ENCODE results near the gene MVP. TPM values are rescaled to one million over a fixed set of nuclear protein-coding genes. Genes with fewer than 3 reads are reported as not detected.
A peak's percentile ranks its signal among the peaks of the same experiment; 100 is the strongest.

Gene MVP
- total RNA-seq, 2 donors from 2014 or later = 3.0 to 8.0 TPM

- H3K36me3 ChIP-seq (ENCODE audit: control insufficient read depth, insufficient read depth, low read length) = peaks cover 16% of the 10 kb centered on the region
- 1 to 2% methylated on average over 14 to 26 of the region's 27 CpGs for WGBS, 2 experiments (ENCODE audit: insufficient coverage in 1 of 2, insufficient read length in 1 of 2)
- H3K9me3 ChIP-seq (ENCODE audit: control insufficient read depth, low read length) = no peaks in the 10 kb centered on the region
- peak overlapping the region; percentile 69 for H3K27ac Mint-ChIP-seq
- H3K4me3 Mint-ChIP-seq = peak overlapping the region; percentile 80
- peaks cover 2% of the 10 kb centered on the region for H3K4me1 Mint-ChIP-seq
- peak overlapping the region; percentile 88 for H3K4me3 ChIP-seq (ENCODE audit: low read length)
- peaks cover 3% of the 10 kb centered on the region for H3K27me3 Mint-ChIP-seq (ENCODE audit: insufficient read depth)
- H3K27ac ChIP-seq (ENCODE audit: low read depth, low read length) = peak overlapping the region; percentile 99
- peak overlapping the region; percentile 96 for H3K9ac ChIP-seq (ENCODE audit: extremely low read depth, low read length, poor library complexity, severe bottlenecking)
- TF ChIP-seq, protein P1, sequence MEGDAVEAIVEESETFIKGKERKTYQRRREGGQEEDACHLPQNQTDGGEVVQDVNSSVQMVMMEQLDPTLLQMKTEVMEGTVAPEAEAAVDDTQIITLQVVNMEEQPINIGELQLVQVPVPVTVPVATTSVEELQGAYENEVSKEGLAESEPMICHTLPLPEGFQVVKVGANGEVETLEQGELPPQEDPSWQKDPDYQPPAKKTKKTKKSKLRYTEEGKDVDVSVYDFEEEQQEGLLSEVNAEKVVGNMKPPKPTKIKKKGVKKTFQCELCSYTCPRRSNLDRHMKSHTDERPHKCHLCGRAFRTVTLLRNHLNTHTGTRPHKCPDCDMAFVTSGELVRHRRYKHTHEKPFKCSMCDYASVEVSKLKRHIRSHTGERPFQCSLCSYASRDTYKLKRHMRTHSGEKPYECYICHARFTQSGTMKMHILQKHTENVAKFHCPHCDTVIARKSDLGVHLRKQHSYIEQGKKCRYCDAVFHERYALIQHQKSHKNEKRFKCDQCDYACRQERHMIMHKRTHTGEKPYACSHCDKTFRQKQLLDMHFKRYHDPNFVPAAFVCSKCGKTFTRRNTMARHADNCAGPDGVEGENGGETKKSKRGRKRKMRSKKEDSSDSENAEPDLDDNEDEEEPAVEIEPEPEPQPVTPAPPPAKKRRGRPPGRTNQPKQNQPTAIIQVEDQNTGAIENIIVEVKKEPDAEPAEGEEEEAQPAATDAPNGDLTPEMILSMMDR (conservative IDR thresholded peaks at IDR 0.05) = no peak
- H3K27me3 ChIP-seq (ENCODE audit: control insufficient read depth, insufficient read depth, low read length, poor library complexity, severe bottlenecking) = no peaks in the 10 kb centered on the region
- H3K36me3 Mint-ChIP-seq (ENCODE audit: low read depth) = peaks cover 31% of the 10 kb centered on the region
- H3K4me1 ChIP-seq (ENCODE audit: control insufficient read depth, insufficient read depth, low read length) = no peaks in the 10 kb centered on the region
- no peaks in the 10 kb centered on the region for H3K9me3 Mint-ChIP-seq
- DNase-seq = no peak
These were observed 42.2 kb downstream of the MVP start for GRCh38 chr16:29862383-29862883.

GRCh38 chr16:29862884-29863668 is 42.8 kb downstream of the MVP start, which contains the start of gene CDIPT:
CDIPT (minus strand) TSS chr16:29863226; CDS start chr16:29862857, 369 bp downstream.
- H3K4me1 Mint-ChIP-seq = peaks cover 2% of the 10 kb centered on the region
- H3K27ac Mint-ChIP-seq = peak within 1 kb of the TSS; percentile 100
- H3K9me3 Mint-ChIP-seq = no peaks in the 10 kb centered on the region
- no peaks in the 10 kb centered on the region for H3K4me1 ChIP-seq (ENCODE audit: control insufficient read depth, insufficient read depth, low read length)
- H3K36me3 ChIP-seq (ENCODE audit: control insufficient read depth, insufficient read depth, low read length) = peaks cover 16% of the 10 kb centered on the region
- H3K9me3 ChIP-seq (ENCODE audit: control insufficient read depth, low read length) = no peaks in the 10 kb centered on the region
- peaks cover 31% of the 10 kb centered on the region for H3K36me3 Mint-ChIP-seq (ENCODE audit: low read depth)
- TF ChIP-seq, protein P1 (conservative IDR thresholded peaks at IDR 0.05) = peak; percentile 71
- H3K27ac ChIP-seq (ENCODE audit: low read depth, low read length) = peak within 1 kb of the TSS; percentile 99
- WGBS, 2 experiments (ENCODE audit: insufficient coverage in 1 of 2, insufficient read length in 1 of 2) = 0% methylated on average over 29 to 54 of the region's 57 CpGs
- H3K9ac ChIP-seq (ENCODE audit: extremely low read depth, low read length, poor library complexity, severe bottlenecking) = peak within 1 kb of the TSS; percentile 96
- DNase-seq = peak; percentile 98
- H3K4me3 ChIP-seq (ENCODE audit: low read length) = peak within 1 kb of the TSS; percentile 88
- H3K27me3 Mint-ChIP-seq (ENCODE audit: insufficient read depth) = peaks cover 5% of the 10 kb centered on the region
- no peaks in the 10 kb centered on the region for H3K27me3 ChIP-seq (ENCODE audit: control insufficient read depth, insufficient read depth, low read length, poor library complexity, severe bottlenecking)
- peak within 1 kb of the TSS; percentile 80 for H3K4me3 Mint-ChIP-seq

GRCh38 chr16:29863669-29863984 is 43.4 kb downstream of the MVP start:
- peaks cover 5% of the 10 kb centered on the region for H3K27me3 Mint-ChIP-seq (ENCODE audit: insufficient read depth)
- Histone ChIP-seq H3K36me3 (ENCODE audit: control insufficient read depth, insufficient read depth, low read length) (peaks cover 10% of the 10 kb centered on the region), H3K4me3 (ENCODE audit: low read length) (no peak overlapping the region), H3K9ac (ENCODE audit: extremely low read depth, low read length, poor library complexity, severe bottlenecking) (no peak overlapping the region), H3K9me3 (ENCODE audit: control insufficient read depth, low read length) (no peaks in the 10 kb centered on the region), H3K4me1 (ENCODE audit: control insufficient read depth, insufficient read depth, low read length) (no peaks in the 10 kb centered on the region), H3K27me3 (ENCODE audit: control insufficient read depth, insufficient read depth, low read length, poor library complexity, severe bottlenecking) (no peaks in the 10 kb centered on the region), H3K27ac (ENCODE audit: low read depth, low read length) (no peak overlapping the region)
- H3K27ac Mint-ChIP-seq = peak overlapping the region; percentile 100
- no peaks in the 10 kb centered on the region for H3K9me3 Mint-ChIP-seq
- peaks cover 2% of the 10 kb centered on the region for H3K4me1 Mint-ChIP-seq
- TF ChIP-seq, protein P1 (conservative IDR thresholded peaks at IDR 0.05) = no peak
- peak overlapping the region; percentile 80 for H3K4me3 Mint-ChIP-seq
- peaks cover 26% of the 10 kb centered on the region for H3K36me3 Mint-ChIP-seq (ENCODE audit: low read depth)
- no peak for DNase-seq
- WGBS, 2 experiments (ENCODE audit: insufficient coverage in 1 of 2, insufficient read length in 1 of 2) = 46% methylated on average over 16 of the region's 16 CpGs; no CpG with 5 or more reads in 1 of the 2 experiments

All from endodermal cell (in vitro differentiated cells).